Measurements from ENCODE around the gene HHLA2.
"Not testable (repeated sequence)": the region's sequence is repeated elsewhere in the genome, so short reads cannot be mapped to it uniquely, and the experiment has no call there.

HHLA2 gene

GRCh38 chr3:108283989-108284388, 12.4 kb upstream of the HHLA2 start:
- Histone ChIP-seq H3K27me3 (ENCODE audit: control insufficient read depth in 3 of 3, insufficient read depth in 3 of 3, low read depth in 1 of 3, low read length in 3 of 3) (no peaks in the 10 kb centered on the region), H3K4ac (ENCODE audit: low read length) (no peak overlapping the region), H2BK12ac (ENCODE audit: low read length) (no peak overlapping the region), H2BK120ac (ENCODE audit: low read depth, low read length) (no peak overlapping the region), H3K9me3 (replicated peaks in 1 of 2; ENCODE audit: control insufficient read depth in 2 of 2, insufficient read depth in 1 of 2, low read depth in 1 of 2, low read length in 2 of 2) (peaks cover 0 to 7% of the 10 kb centered on the region in 2 donors), H3K9ac (ENCODE audit: low read depth, low read length, poor library complexity) (no peak overlapping the region), H2AK5ac (ENCODE audit: low read depth, low read length) (no peak overlapping the region), H3K36me3 (replicated peaks in 1 of 2; ENCODE audit: control insufficient read depth in 2 of 2, insufficient read depth in 2 of 2, low read length in 2 of 2) (no peaks in the 10 kb centered on the region), H3K4me2 (ENCODE audit: insufficient read depth, low read length, poor library complexity, severe bottlenecking) (no peak overlapping the region), H3K4me3 (ENCODE audit: low read length in 2 of 2) (no peak overlapping the region), H2BK5ac (ENCODE audit: low read length) (no peak overlapping the region), H4K91ac (ENCODE audit: low read depth, low read length, poor library complexity) (no peak overlapping the region), H2BK15ac (ENCODE audit: low read length) (no peak overlapping the region), H2AFZ (ENCODE audit: low read length) (no peak overlapping the region), H3K4me1 (ENCODE audit: control insufficient read depth in 2 of 2, insufficient read depth in 1 of 2, low read depth in 1 of 2, low read length in 2 of 2) (no peaks in the 10 kb centered on the region), H3K18ac (ENCODE audit: low read length) (no peak overlapping the region), H4K8ac (ENCODE audit: low read depth, low read length) (no peak overlapping the region), H3K23ac (ENCODE audit: low read depth, low read length, poor library complexity) (no peak overlapping the region), H3K79me1 (ENCODE audit: low read depth, low read length) (no peaks in the 10 kb centered on the region), H3K27ac (replicated peaks; ENCODE audit: low read length) (no peak overlapping the region), H3K14ac (ENCODE audit: low read length) (no peak overlapping the region)
- no CpG with 5 or more reads among the region's 2 CpGs for WGBS, 2 donors (ENCODE audit: extremely low coverage in 2 of 2, insufficient read length in 2 of 2, insufficient replicate concordance in 1 of 2)
- no peak for DNase-seq (ENCODE audit: low spot score)

- Histone ChIP-seq H3K4me1 (ENCODE audit: control insufficient read depth in 2 of 2, insufficient read depth in 1 of 2, low read depth in 1 of 2, low read length in 2 of 2) (no peaks in the 10 kb centered on the region), H3K4me3 (ENCODE audit: low read length in 2 of 2) (no peak overlapping the region), H4K91ac (ENCODE audit: low read depth, low read length, poor library complexity) (no peak overlapping the region), H3K18ac (ENCODE audit: low read length) (no peak overlapping the region), H3K14ac (ENCODE audit: low read length) (no peak overlapping the region), H3K36me3 (replicated peaks in 1 of 2; ENCODE audit: control insufficient read depth in 2 of 2, insufficient read depth in 2 of 2, low read length in 2 of 2) (no peaks in the 10 kb centered on the region), H3K27me3 (ENCODE audit: control insufficient read depth in 3 of 3, insufficient read depth in 3 of 3, low read depth in 1 of 3, low read length in 3 of 3) (no peaks in the 10 kb centered on the region), H2AK5ac (ENCODE audit: low read depth, low read length) (no peak overlapping the region), H2BK5ac (ENCODE audit: low read length) (no peak overlapping the region), H2BK120ac (ENCODE audit: low read depth, low read length) (no peak overlapping the region), H3K4ac (ENCODE audit: low read length) (no peak overlapping the region), H2AFZ (ENCODE audit: low read length) (no peak overlapping the region), H4K8ac (ENCODE audit: low read depth, low read length) (no peak overlapping the region), H2BK12ac (ENCODE audit: low read length) (no peak overlapping the region), H3K27ac (replicated peaks; ENCODE audit: low read length) (no peak overlapping the region), H2BK15ac (ENCODE audit: low read length) (no peak overlapping the region), H3K9ac (ENCODE audit: low read depth, low read length, poor library complexity) (no peak overlapping the region), H3K23ac (ENCODE audit: low read depth, low read length, poor library complexity) (no peak overlapping the region), H3K79me1 (ENCODE audit: low read depth, low read length) (no peaks in the 10 kb centered on the region), H3K4me2 (ENCODE audit: insufficient read depth, low read length, poor library complexity, severe bottlenecking) (no peak overlapping the region), H3K9me3 (replicated peaks in 1 of 2; ENCODE audit: control insufficient read depth in 2 of 2, insufficient read depth in 1 of 2, low read depth in 1 of 2, low read length in 2 of 2) (peaks cover 0 to 4% of the 10 kb centered on the region in 2 donors)
- no CpG with 5 or more reads among the region's 1 CpG for WGBS, 2 donors (ENCODE audit: extremely low coverage in 2 of 2, insufficient read length in 2 of 2, insufficient replicate concordance in 1 of 2)
- DNase-seq (ENCODE audit: low spot score), result no peak
Measured at GRCh38 chr3:108285176-108285575, 11.2 kb upstream of the HHLA2 start.

- no peak overlapping the region for H3K18ac ChIP-seq (ENCODE audit: low read length)
- no CpG with 5 or more reads among the region's 1 CpG for WGBS, 2 donors (ENCODE audit: extremely low coverage in 2 of 2, insufficient read length in 2 of 2, insufficient replicate concordance in 1 of 2)
- no peak overlapping the region for H3K14ac ChIP-seq (ENCODE audit: low read length)
- no peaks in the 10 kb centered on the region for H3K4me1 ChIP-seq (ENCODE audit: control insufficient read depth in 2 of 2, insufficient read depth in 1 of 2, low read depth in 1 of 2, low read length in 2 of 2)
- H4K8ac ChIP-seq (ENCODE audit: low read depth, low read length), result no peak overlapping the region
- no peak overlapping the region for H3K9ac ChIP-seq (ENCODE audit: low read depth, low read length, poor library complexity)
- H2AK5ac ChIP-seq (ENCODE audit: low read depth, low read length), result no peak overlapping the region
- no peak overlapping the region for H2BK120ac ChIP-seq (ENCODE audit: low read depth, low read length)
- no peak overlapping the region for H2BK5ac ChIP-seq (ENCODE audit: low read length)
- no peak overlapping the region for H4K91ac ChIP-seq (ENCODE audit: low read depth, low read length, poor library complexity)
- DNase-seq (ENCODE audit: low spot score), result no peak
- H3K27me3 ChIP-seq (ENCODE audit: control insufficient read depth in 3 of 3, insufficient read depth in 3 of 3, low read depth in 1 of 3, low read length in 3 of 3), result no peaks in the 10 kb centered on the region
- H2AFZ ChIP-seq (ENCODE audit: low read length), result no peak overlapping the region
- H2BK12ac ChIP-seq (ENCODE audit: low read length), result no peak overlapping the region
- no peak overlapping the region for H3K4me3 ChIP-seq (ENCODE audit: low read length in 2 of 2)
- no peaks in the 10 kb centered on the region for H3K79me1 ChIP-seq (ENCODE audit: low read depth, low read length)
- H3K23ac ChIP-seq (ENCODE audit: low read depth, low read length, poor library complexity), result no peak overlapping the region
- no peaks in the 10 kb centered on the region for H3K9me3 ChIP-seq (replicated peaks in 1 of 2; ENCODE audit: control insufficient read depth in 2 of 2, insufficient read depth in 1 of 2, low read depth in 1 of 2, low read length in 2 of 2)
- H2BK15ac ChIP-seq (ENCODE audit: low read length), result no peak overlapping the region
- no peak overlapping the region for H3K4me2 ChIP-seq (ENCODE audit: insufficient read depth, low read length, poor library complexity, severe bottlenecking)
- no peak overlapping the region for H3K4ac ChIP-seq (ENCODE audit: low read length)
- no peaks in the 10 kb centered on the region for H3K36me3 ChIP-seq (replicated peaks in 1 of 2; ENCODE audit: control insufficient read depth in 2 of 2, insufficient read depth in 2 of 2, low read length in 2 of 2)
- H3K27ac ChIP-seq (replicated peaks; ENCODE audit: low read length), result no peak overlapping the region
Measured at GRCh38 chr3:108287146-108287545, 9.2 kb upstream of the HHLA2 start.

GRCh38 chr3:108288193-108288592, 8.2 kb upstream of the HHLA2 start:
- not testable (repeated sequence) for H3K23ac ChIP-seq (ENCODE audit: low read depth, low read length, poor library complexity); H3K36me3 ChIP-seq (replicated peaks in 1 of 2; ENCODE audit: control insufficient read depth in 2 of 2, insufficient read depth in 2 of 2, low read length in 2 of 2); H3K9me3 ChIP-seq (replicated peaks in 1 of 2; ENCODE audit: control insufficient read depth in 2 of 2, insufficient read depth in 1 of 2, low read depth in 1 of 2, low read length in 2 of 2); H4K91ac ChIP-seq (ENCODE audit: low read depth, low read length, poor library complexity); H3K9ac ChIP-seq (ENCODE audit: low read depth, low read length, poor library complexity); H3K27ac ChIP-seq (replicated peaks; ENCODE audit: low read length); H2BK120ac ChIP-seq (ENCODE audit: low read depth, low read length); H3K4ac ChIP-seq (ENCODE audit: low read length); H3K79me1 ChIP-seq (ENCODE audit: low read depth, low read length); H3K4me3 ChIP-seq (ENCODE audit: low read length in 2 of 2); H2BK5ac ChIP-seq (ENCODE audit: low read length); H2AK5ac ChIP-seq (ENCODE audit: low read depth, low read length); H3K14ac ChIP-seq (ENCODE audit: low read length); H2BK15ac ChIP-seq (ENCODE audit: low read length); H2AFZ ChIP-seq (ENCODE audit: low read length); H2BK12ac ChIP-seq (ENCODE audit: low read length); H3K27me3 ChIP-seq (ENCODE audit: control insufficient read depth in 3 of 3, insufficient read depth in 3 of 3, low read depth in 1 of 3, low read length in 3 of 3); DNase-seq (ENCODE audit: low spot score); H4K8ac ChIP-seq (ENCODE audit: low read depth, low read length); H3K4me1 ChIP-seq (ENCODE audit: control insufficient read depth in 2 of 2, insufficient read depth in 1 of 2, low read depth in 1 of 2, low read length in 2 of 2); H3K18ac ChIP-seq (ENCODE audit: low read length); H3K4me2 ChIP-seq (ENCODE audit: insufficient read depth, low read length, poor library complexity, severe bottlenecking)
- no CpG with 5 or more reads among the region's 6 CpGs for WGBS, 2 donors (ENCODE audit: extremely low coverage in 2 of 2, insufficient read length in 2 of 2, insufficient replicate concordance in 1 of 2)

Data from neuronal stem cell (in vitro differentiated cells).